GM19240 (cell line): ENCODE data around the gene NRN1.
"Not testable (repeated sequence)": the region's sequence is repeated elsewhere in the genome, so short reads cannot be mapped to it uniquely, and the experiment has no call there.

Experiments
- DNase-seq: peaks from one replicate; pipeline ENCODE4 v3.0.0; 2011; ENCODE audit warnings: low spot score; ENCODE audit not compliant: insufficient read length

The NRN1 gene, protein sequence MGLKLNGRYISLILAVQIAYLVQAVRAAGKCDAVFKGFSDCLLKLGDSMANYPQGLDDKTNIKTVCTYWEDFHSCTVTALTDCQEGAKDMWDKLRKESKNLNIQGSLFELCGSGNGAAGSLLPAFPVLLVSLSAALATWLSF

DNA sequence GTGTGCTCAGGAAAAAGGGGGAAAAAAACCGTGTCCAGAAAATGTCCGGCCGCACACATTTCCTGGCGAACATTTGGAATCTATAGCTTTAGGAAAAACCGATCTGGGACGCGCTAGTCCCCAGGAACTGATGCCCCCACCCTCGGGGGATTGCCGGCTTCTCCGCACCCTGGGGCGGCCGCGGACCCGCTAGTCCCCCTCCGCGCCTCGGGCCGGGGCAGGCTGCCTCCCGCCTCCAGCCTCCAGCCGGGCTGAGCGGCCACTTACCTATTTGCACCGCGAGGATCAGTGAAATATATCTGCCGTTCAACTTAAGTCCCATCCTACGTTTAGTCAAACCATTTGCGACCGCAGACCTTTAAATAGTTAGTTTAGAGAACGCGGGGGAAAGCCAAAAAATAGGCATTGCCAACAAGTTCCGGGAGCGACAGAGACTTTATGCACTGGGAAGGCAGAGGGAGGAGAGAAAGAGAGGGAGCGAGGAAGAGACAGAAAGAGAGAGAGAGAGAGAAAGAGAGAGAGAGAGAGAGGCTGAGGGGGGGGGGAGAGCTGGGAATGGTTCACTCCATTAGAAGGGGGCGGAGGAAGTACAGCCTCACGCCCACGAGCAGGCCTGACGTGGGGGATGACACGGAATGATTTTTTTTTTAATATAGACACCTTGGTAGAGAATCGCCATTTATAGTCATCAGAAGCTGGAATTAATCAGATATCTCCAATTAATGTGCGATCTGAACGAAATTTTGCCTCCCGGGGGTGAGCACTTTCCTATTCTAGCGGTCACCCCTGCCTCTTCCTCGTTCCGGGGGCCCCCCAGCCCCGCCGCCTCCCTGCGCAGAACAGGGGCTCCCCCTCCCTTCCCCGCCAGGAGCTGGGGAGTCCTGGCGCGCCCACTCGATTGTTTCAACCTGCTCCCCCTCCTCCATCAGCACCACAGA lies at the start of gene NRN1:
TSS of gene NRN1 (minus strand) at position 498 of the 938 bp plus-strand sequence. CDS start at position 322, 176 bp downstream.
- DNase-seq = no peak

DNA sequence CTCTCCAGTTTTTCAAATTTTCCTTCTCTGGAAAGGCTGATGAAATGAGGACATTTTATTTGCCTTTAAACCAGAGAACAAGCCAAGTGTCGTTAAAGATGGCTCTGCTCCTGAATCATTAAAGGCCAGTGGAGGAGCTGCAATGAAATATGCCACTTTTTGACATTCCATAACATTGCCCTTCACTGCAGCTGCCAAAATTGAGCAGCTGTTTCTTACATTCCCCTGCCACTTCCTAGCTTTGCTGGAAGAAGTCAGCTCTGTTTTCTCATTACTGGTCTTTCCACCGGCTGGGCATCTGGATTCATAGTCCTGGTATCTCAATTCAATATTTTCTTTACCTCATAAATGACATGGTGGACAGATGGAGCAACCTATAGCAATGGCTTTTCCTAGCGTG lies 45.5 kb upstream of the NRN1 start:
- DNase-seq = no peak

DNA sequence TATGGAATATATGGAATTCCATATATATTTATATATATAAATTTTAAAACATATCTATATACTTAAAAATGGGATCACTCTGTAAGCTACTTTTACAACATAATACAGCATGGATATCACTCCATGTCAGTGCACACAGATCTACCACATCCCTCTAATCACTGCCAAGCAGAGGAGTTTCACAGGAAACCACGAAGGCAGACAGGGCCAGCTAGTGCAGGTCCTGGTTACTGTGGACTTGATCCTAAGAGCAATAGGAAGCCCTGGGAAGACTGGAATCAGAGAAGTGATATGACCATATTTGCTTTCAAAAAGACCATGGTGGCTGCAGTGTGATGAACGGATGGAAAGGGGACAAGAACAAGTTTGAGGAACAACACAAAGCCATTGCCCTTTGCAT lies 40.0 kb upstream of the NRN1 start:
- DNase-seq = no peak

DNA sequence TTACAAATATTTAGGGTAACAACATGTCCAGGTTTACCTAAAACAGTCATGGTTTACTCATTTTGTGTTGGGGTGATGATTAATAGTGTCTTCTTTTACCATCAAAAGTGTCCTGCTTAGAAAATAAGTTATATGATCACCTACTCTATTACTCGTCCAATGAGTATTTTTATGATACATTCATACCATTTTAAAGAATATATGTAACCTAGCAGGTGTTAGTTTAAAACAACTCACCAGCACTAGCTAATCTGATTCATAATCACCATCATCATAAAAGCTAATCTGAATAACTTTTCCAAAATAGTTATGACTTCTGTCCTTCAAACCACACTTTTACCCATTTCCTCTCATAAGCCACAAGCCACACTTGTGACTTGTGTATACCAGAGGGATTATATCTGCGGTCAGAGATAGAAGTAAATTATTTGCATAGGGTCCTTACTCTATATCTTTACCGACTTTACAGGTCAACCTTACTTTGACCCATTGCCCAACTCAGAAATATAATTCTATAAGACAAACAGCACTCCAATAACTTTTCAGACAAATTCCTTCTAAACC lies 33.3 kb upstream of the NRN1 start:
- no peak for DNase-seq

DNA sequence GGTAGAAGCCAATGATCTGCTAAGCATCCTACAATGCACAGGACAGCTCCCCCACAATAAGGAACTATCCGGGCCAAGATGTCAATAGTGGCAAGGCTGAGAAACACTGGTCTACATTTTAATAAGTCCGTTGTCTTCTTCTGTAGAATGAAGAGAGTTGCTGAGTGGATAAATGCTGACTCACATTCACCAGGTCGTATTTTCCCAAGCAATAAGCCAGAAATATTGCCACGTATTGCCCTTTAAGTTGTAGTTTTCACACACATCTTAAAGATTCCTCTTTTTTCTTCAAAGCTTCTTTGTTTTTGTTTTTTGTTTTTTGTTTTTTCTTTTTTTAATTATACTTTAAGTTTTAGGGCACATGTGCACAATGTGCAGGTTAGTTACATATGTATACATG lies 30.5 kb upstream of the NRN1 start:
- DNase-seq = no peak

DNA sequence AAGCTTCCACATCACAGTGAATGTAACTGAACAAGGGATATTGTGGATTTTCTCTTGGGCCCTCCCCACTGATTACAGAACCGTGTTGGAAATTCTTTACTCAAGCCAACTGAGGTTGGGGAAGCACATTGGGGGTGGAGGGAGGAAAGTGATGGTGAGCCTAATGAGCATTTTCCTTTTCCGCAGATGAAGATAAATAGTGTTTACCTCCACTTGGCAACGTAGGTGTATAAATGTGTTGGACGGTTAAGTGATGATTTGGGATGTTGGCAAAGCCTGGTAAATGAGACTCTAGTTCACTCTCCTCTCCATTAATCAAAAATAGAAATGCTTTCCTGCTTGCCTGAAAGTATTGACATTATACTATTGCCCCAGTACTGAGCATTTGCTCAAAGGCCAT lies 27.1 kb upstream of the NRN1 start:
- DNase-seq = no peak

DNA sequence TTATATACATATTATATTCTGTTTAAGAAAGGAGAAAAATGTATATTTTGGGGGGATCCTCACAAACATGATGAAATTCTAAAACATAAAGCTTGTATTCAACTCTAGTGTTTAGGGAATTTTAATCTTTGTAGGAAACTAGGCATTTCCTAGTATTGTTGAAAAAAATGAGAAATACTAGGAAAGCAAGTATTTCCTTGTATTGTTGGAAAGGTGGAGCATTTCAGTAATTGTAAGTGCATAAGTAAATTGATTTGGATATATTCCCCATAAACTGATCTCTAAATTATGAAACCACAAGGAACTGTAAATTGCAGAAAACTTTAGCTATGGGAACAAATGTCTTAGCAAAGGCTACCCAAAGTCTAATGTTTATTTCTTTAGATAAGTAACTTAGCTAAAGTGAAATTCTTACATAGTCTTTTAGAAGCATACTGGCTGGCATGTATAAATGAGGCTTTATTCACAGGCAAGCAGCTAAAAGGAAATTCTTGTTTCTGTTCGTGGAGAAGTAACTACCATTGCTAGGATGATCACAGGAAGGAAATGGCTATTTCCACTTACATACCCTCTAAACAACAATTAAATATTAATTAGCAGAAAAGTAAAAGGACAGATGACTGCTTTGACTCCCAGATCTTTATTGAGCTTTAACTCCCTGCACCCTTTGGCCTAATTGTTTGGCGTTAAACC lies 19.9 kb upstream of the NRN1 start:
- DNase-seq = no peak

DNA sequence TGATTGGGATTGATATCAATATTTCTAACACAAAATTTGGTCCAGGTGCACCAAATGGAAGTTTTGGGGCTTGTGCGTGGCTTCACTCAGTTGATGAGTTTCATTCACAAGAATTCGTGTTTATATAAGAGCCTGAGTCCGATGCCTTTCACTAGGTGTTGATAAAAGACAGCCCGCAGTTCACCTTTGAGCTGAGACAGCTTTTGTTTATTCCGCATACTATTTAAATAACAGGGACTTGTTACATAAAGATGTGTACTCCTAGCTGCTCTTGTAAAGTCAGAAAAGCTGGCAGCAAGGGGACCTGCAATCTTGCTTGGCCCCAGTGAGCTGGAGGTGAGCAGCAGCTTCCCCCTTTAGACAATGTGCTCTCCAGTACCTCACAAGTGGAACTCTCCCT lies 19.0 kb upstream of the NRN1 start:
- DNase-seq = no peak

DNA sequence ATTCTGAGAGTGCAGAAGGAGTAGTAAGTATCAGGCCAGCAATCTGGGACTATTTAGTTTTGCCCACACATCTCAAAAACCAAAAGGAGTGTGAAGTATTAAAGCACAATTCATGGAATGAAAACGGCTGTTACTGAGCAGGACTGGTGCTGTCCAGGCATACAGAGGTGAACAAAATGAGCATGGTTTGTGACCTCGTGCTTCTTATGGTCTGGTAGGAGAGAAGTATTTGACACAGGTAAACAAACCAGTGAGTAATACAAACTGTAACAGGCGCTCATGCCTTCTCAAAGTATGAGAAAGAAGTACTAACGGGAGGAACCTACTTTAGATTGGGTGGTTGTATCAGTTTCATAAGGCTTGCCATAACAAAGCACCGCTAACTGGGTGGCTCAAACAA lies 17.5 kb upstream of the NRN1 start:
- no peak for DNase-seq

DNA sequence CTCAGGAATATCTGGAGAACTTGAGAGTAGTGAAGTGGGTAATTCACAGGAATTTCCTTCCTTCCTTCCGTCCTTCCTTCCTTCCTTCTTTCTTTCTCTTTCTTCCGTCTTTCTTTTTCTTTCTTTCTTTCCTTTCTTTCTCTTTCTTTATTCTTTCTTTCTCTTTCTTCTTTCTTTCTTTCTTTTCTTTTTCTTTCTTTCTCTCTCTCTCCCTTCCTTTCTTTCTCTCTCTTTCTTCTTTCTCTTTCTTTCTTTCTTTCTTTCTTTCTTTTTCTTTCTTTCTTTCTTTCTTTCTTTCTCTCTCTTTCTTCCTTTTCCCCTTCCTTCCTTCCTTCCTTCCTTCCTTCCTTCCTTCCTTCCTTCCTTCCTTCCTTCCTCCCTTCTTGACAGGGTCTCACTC lies 16.1 kb upstream of the NRN1 start:
- DNase-seq = not testable (repeated sequence)

DNA sequence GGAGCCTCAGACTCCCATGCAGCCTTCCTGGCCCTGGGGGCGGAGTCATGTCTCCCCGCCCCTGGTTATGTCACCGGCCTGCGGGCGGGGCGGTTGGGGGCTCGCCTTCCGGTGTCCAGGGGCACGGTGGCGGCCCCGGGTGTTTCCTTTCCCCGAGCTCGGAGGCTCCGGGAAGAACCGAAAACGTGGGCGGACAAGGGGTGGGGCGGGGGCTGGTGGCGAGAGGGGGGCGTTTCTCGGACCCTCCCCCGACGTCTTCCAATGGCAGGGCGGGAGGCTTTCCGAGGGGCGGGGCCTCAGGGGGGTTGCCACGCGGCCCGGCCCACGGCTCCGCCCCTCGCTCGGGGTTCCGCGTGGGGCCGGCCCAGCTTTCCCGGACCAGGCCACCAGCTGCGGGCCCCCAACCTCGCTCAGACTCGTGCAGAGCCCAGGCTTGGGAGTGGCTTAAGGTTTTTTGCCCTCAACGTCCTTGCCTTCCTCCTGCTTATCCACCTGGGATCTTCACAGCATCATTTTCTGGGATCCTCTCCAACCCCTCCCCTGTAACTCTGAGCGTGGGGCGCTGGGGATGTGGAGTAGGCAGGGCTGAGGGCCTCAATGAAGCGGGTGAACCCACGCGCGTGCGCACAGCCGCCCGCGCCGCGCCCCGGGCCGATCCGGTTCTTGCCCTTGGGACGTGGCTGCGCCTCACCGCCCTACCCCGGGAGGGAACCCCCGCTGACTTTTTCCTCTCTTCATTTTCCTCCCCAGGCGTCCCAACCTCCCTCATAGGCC lies 2.1 kb upstream of the NRN1 start:
- DNase-seq = peak; percentile 79

DNA sequence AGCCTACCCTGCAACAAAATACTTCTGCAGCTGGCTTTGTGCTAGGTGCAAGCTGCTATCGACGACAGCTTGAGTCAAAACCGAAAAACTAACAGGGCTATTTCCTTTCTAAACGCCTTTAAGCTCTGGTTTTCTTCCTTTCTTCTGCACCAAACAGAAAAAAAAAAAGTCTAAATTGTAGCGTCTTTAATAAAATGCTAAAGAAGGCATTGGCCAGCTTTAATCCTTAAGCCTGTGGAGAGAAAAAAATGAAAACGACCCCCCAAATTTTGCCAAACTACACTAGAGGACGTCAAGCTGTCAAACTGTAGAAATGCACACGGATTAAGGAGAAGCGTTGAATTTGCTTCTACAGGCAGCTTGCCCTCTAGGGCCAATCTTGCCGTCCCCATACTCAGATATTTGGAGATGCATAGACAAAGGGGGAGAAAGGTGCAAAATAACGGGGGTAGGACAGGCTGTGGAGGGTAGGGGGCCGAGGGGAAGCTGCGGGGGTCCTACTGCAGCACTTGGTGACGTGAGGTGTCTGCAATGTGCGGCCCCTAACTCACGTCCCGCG lies 1.4 kb upstream of the NRN1 start:
- no peak for DNase-seq

DNA sequence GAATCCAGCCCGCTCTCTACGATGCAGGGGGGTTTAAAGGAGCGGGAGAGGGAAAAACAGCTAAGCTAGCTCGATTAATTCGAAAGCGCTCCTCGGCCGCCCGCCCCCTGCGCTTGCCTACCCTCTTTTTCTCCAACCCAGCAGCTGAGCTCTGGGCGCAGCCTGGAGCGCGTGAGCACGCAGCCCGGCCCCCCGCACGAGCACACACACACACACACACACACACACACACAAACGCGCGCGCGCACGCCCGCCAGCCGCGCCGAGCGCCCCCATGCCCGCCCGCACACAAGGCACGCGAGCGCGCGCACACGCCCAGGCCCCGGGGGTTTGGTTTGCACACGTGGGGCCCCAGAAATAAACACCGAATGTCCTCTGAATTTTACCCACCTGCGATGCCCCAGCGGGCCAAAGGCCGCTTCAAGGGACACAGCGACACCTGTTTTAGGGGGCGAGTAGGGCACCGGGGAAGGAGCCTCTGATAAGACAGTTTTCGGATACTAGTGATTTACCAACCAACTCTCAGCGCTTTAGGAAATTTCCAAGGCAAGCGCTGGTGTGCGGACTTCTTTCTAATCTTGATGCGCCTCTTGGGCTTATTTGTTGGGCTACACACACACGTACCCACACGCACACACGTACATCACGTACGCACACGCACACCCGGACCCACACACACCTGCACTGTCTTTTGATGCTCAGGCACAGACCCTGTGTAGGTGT lies 802 bp upstream of the NRN1 start:
- no peak for DNase-seq

DNA sequence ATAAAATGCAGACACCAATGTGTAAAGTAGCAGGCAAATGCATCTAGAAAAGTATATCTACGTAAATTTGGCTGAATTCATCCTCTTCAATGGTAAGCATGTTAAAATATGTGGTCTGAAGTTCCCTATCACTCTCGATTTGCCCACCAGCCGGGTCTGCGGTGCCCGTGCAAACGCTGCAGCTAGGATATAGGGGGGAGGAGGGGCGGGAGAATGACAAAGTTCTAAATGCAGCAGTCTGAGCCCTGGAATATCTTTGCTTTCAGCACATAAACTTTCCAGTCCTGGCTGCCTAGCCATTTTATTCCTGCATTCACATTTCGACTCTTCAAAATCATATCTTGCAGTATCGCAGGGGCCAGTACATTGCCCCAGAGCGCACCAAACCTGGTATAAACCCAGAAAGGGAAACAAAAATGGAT lies 708 bp downstream of the NRN1 start:
- no peak for DNase-seq

DNA sequence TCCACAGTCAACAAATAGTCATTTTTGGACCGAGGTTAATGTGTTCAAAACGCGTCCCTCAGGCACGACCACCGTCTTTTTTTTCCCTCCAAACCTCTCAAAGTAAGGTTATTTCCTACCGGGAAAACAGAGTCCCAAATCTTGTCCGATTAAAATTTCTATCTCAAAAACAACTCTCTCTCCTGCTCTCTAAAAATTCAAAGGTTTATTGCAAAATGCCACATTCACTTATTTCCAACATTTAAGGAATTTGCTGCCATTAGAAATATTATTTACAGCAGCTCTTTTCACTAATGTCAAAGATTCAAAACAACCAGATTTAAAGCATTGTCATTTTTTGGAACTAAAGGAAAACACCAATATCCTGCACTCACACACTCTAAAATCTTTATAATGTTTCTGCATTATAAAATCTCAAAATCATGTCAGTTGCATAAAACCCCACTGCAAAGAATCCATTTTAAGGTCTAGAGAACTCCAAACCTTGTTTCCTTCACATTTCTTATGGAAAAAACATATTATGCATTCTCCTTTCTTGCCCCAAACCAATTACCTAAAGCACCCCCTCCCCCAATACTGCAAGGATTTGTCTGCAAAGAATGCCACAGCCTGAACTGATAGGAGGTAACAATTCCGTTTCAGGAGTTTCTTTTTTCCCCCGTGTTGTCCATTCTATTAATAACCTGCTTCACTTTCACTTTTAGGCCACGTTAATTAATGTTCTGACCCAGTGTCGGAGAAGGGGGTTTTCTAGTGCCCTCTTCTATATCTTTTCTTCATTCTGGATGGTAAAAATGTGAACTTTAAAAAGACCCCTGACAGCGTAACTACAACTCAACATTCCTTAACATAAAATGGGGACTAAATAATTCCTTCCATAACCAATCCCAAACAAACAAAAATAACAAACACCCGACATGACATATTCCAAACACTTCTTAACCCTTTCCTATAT lies 1.4 kb downstream of the NRN1 start:
- no peak for DNase-seq

DNA sequence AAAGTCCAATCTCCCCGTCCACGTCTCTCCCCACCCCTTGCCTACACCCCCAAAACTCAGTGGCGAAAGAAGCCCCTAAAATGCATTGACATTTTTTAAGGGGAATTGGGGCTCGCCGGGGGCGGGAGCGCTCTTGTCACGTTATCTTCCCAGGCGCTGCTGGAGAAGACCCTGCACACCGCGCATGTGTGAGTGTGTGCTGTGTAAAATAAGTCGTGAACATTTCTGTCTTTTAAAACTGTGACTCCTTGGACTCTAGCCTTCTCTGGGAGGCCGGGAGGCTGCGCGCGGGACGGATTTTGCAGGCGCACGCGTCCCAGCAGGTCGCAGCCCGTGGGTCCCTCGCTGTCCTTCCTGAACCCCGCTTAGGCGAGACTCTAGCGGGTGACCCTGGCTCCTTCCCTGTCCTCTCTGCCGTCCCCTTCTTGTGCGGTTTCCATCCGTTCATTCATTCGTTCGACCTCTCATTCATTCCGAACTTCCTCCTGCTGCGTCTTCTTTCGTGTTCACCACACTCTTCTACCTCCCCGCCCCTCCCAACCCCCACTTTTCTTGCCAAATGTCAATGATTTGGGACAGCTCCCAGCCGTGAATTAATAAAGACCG lies 2.2 kb downstream of the NRN1 start:
- DNase-seq = no peak

DNA sequence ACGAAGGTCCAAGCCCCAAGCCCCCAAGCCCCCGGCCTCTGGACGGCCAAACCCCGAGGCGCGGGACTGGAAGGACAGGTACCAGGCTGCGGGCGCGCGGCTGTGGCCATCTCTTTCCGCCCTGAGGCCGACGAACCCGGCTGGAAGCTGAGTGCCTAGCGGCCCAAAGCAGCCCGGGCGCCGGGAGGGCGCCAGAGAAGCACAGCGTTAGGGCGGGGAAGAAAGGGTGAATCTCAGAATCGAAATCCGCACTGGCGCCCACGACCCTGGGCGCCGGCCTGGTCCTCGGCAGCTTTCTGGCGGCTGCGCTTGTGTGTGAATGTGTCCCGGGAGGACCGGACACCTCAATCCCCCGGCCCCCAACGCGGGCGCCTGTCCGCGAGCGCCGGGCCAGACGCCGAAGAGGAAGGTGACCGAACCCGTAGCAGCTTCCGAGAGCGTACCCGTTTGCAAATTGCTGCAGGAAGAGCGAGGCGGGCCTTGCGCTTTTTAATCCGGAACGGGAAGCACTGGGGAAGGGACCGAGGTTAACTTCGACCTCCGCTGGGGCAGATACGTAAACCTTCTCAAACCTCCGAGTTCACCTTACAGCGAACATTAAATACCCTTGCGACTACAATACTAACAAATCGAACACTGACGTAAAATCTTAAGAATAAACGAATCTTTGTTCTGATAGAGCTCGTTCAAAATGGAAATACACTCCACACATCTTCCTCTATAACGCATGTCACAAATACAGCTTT lies 2.9 kb downstream of the NRN1 start:
- DNase-seq = no peak
